Muscle layer of colon (tissue), 2 donors: ENCODE data around the gene HMGXB4.

Experiments used
- H3K27ac ChIP-seq: one replicate; pipeline ENCODE4 v1.7.0; 2013; ENCODE audit warnings: low read depth, mild to moderate bottlenecking, low read length, moderate library complexity
- H3K27me3 ChIP-seq, 2 donors: one replicate each; pipeline ENCODE4 v1.7.0; 2013; ENCODE audit warnings: low read length in 2 of 2, mild to moderate bottlenecking in 2 of 2; ENCODE audit not compliant: insufficient read depth in 2 of 2, control insufficient read depth in 1 of 2
- H3K36me3 ChIP-seq: one replicate; pipeline ENCODE4 v1.7.0; 2013; ENCODE audit warnings: mild to moderate bottlenecking, low read length; ENCODE audit not compliant: insufficient read depth
- H3K4me1 ChIP-seq: one replicate; pipeline ENCODE4 v1.7.0; 2013; ENCODE audit warnings: mild to moderate bottlenecking, low read length; ENCODE audit not compliant: insufficient read depth
- H3K4me3 ChIP-seq, 2 donors: one replicate each; pipeline ENCODE4 v1.7.0; 2013; ENCODE audit warnings: low read length in 2 of 2, low read depth in 1 of 2, mild to moderate bottlenecking in 1 of 2, moderate library complexity in 1 of 2
- H3K9ac ChIP-seq: one replicate; pipeline ENCODE4 v1.7.0; 2013; ENCODE audit warnings: low read length
- H3K9me3 ChIP-seq: one replicate; pipeline ENCODE4 v1.7.0; 2013; ENCODE audit warnings: mild to moderate bottlenecking, low read length
- donor health status: abdominal sarcoma.
- donor health status: Adenocarcinoma of cecum.

The HMGXB4 gene

GRCh38 chr22:35299673-35300499 is 42.6 kb downstream of the HMGXB4 start, which contains the start of gene TOM1:
TSS of gene TOM1 (plus strand) at chr22:35299894. CDS start at chr22:35299929, 35 bp downstream.
- peaks cover 4% of the 10 kb centered on the region for H3K36me3 ChIP-seq
- peak within 1 kb of the TSS; percentile 76 for H3K9ac ChIP-seq
- H3K9me3 ChIP-seq: no peaks in the 10 kb centered on the region
- peaks cover 16% of the 10 kb centered on the region for H3K4me1 ChIP-seq
- H3K27me3 ChIP-seq: no peaks in the 10 kb centered on the region
- peak within 1 kb of the TSS; percentile 56 to 85 for H3K4me3 ChIP-seq
- peak within 1 kb of the TSS; percentile 91 for H3K27ac ChIP-seq

GRCh38 chr22:35301372-35301874 is 44.1 kb downstream of the HMGXB4 start:
- no peaks in the 10 kb centered on the region for H3K27me3 ChIP-seq
- no peaks in the 10 kb centered on the region for H3K9me3 ChIP-seq
- H3K36me3 ChIP-seq: peaks cover 7% of the 10 kb centered on the region
- no peak overlapping the region for H3K4me3 ChIP-seq
- H3K9ac ChIP-seq: no peak overlapping the region
- H3K27ac ChIP-seq: no peak overlapping the region
- H3K4me1 ChIP-seq: peaks cover 16% of the 10 kb centered on the region

- Histone ChIP-seq H3K9ac (no peak overlapping the region), H3K9me3 (no peaks in the 10 kb centered on the region), H3K27me3 (no peaks in the 10 kb centered on the region), H3K4me1 (peaks cover 28% of the 10 kb centered on the region), H3K4me3 (no peak overlapping the region), H3K36me3 (peaks cover 7% of the 10 kb centered on the region), H3K27ac (no peak overlapping the region)
Measured at GRCh38 chr22:35303029-35303624, 45.8 kb downstream of the HMGXB4 start.

- Histone ChIP-seq H3K4me3 (no peak overlapping the region), H3K27ac (no peak overlapping the region), H3K4me1 (peaks cover 22% of the 10 kb centered on the region), H3K27me3 (no peaks in the 10 kb centered on the region), H3K9ac (no peak overlapping the region), H3K36me3 (peaks cover 7% of the 10 kb centered on the region), H3K9me3 (no peaks in the 10 kb centered on the region)
Measured at GRCh38 chr22:35305525-35306070, 48.3 kb downstream of the HMGXB4 start.

- Histone ChIP-seq H3K4me1 (peaks cover 17% of the 10 kb centered on the region), H3K9ac (no peak overlapping the region), H3K27ac (no peak overlapping the region)
Measured at GRCh38 chr22:35306350-35306967, 49.2 kb downstream of the HMGXB4 start.

GRCh38 chr22:35307372-35307771 is 50.1 kb downstream of the HMGXB4 start:
- Histone ChIP-seq H3K27ac (no peak overlapping the region), H3K4me3 (no peak overlapping the region), H3K36me3 (peaks cover 7% of the 10 kb centered on the region), H3K9ac (no peak overlapping the region), H3K9me3 (no peaks in the 10 kb centered on the region), H3K27me3 (no peaks in the 10 kb centered on the region), H3K4me1 (peaks cover 12% of the 10 kb centered on the region)

More at GRCh38 chr22:35306350-35306967, 49.2 kb downstream of the HMGXB4 start:
- Histone ChIP-seq H3K4me3 (no peak overlapping the region), H3K36me3 (peaks cover 7% of the 10 kb centered on the region), H3K27me3 (no peaks in the 10 kb centered on the region), H3K9me3 (no peaks in the 10 kb centered on the region)

- H3K27ac ChIP-seq: no peak overlapping the region
- H3K27me3 ChIP-seq: no peaks in the 10 kb centered on the region
- H3K9ac ChIP-seq: no peak overlapping the region
- peaks cover 15% of the 10 kb centered on the region for H3K4me1 ChIP-seq
- H3K36me3 ChIP-seq: peaks cover 7% of the 10 kb centered on the region
- no peaks in the 10 kb centered on the region for H3K9me3 ChIP-seq
- no peak overlapping the region for H3K4me3 ChIP-seq
Measured at GRCh38 chr22:35307892-35308291, 50.6 kb downstream of the HMGXB4 start.

GRCh38 chr22:35308480-35309021 is 51.3 kb downstream of the HMGXB4 start:
- peaks cover 22% of the 10 kb centered on the region for H3K4me1 ChIP-seq

GRCh38 chr22:35310556-35311550 is 53.6 kb downstream of the HMGXB4 start:
- Histone ChIP-seq H3K27me3 (no peaks in the 10 kb centered on the region), H3K27ac (no peak overlapping the region), H3K36me3 (peaks cover 3% of the 10 kb centered on the region), H3K4me1 (peaks cover 41% of the 10 kb centered on the region), H3K9me3 (no peaks in the 10 kb centered on the region), H3K9ac (no peak overlapping the region), H3K4me3 (no peak overlapping the region)

More at GRCh38 chr22:35308480-35309021, 51.3 kb downstream of the HMGXB4 start:
- no peak overlapping the region for H3K27ac ChIP-seq
- no peak overlapping the region for H3K9ac ChIP-seq
- H3K27me3 ChIP-seq: no peaks in the 10 kb centered on the region
- no peaks in the 10 kb centered on the region for H3K9me3 ChIP-seq
- peaks cover 7% of the 10 kb centered on the region for H3K36me3 ChIP-seq
- H3K4me3 ChIP-seq: no peak overlapping the region

- Histone ChIP-seq H3K4me3 (no peak overlapping the region), H3K27me3 (no peaks in the 10 kb centered on the region), H3K9me3 (no peaks in the 10 kb centered on the region), H3K4me1 (peaks cover 46% of the 10 kb centered on the region), H3K27ac (no peak overlapping the region), H3K36me3 (no peaks in the 10 kb centered on the region), H3K9ac (no peak overlapping the region)
Measured at GRCh38 chr22:35311551-35311999, 54.3 kb downstream of the HMGXB4 start.
